Measurements from ENCODE around the gene LRP1B.

DNA sequence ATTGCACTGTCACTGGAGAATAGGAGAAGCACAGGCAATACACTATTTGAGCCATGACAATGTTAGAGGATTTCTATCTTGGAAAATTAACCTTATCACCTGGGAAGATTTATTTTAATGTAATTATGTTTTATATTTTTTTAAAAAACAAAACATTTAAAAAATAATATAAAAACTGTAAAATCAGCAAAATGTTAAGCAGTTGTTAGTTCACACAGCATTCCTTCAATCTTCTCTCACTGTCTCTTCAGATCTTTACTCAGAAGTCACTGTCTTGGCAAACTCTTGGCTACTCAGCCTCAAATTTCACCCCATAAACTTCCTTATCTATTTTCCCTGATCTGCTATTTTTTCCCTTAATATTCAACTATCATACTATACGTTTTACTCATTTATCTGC, 1322.6 kb downstream of the LRP1B start:
- TF ChIP-seq CTCF (IDR thresholded peaks at IDR 0.05; ENCODE audit: poor library complexity, severe bottlenecking): no peak
- no peak for TF ChIP-seq EZH2 (IDR thresholded peaks at IDR 0.05; ENCODE audit: borderline replicate concordance, insufficient read depth, low read length, poor library complexity, severe bottlenecking)
- no peak for TF ChIP-seq TAF1 (IDR thresholded peaks at IDR 0.05; ENCODE audit: low read depth)
- no peak for TF ChIP-seq EP300 (conservative IDR thresholded peaks at IDR 0.05; ENCODE audit: poor library complexity, severe bottlenecking)
- TF ChIP-seq, protein P1, sequence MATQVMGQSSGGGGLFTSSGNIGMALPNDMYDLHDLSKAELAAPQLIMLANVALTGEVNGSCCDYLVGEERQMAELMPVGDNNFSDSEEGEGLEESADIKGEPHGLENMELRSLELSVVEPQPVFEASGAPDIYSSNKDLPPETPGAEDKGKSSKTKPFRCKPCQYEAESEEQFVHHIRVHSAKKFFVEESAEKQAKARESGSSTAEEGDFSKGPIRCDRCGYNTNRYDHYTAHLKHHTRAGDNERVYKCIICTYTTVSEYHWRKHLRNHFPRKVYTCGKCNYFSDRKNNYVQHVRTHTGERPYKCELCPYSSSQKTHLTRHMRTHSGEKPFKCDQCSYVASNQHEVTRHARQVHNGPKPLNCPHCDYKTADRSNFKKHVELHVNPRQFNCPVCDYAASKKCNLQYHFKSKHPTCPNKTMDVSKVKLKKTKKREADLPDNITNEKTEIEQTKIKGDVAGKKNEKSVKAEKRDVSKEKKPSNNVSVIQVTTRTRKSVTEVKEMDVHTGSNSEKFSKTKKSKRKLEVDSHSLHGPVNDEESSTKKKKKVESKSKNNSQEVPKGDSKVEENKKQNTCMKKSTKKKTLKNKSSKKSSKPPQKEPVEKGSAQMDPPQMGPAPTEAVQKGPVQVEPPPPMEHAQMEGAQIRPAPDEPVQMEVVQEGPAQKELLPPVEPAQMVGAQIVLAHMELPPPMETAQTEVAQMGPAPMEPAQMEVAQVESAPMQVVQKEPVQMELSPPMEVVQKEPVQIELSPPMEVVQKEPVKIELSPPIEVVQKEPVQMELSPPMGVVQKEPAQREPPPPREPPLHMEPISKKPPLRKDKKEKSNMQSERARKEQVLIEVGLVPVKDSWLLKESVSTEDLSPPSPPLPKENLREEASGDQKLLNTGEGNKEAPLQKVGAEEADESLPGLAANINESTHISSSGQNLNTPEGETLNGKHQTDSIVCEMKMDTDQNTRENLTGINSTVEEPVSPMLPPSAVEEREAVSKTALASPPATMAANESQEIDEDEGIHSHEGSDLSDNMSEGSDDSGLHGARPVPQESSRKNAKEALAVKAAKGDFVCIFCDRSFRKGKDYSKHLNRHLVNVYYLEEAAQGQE (IDR thresholded peaks at IDR 0.05; ENCODE audit: borderline replicate concordance): no peak

All from neural cell (in vitro differentiated cells).